Mesendoderm (in vitro differentiated cells): ENCODE data around the gene CTSA.

ENCODE experiments used
- DNase-seq: peaks from one replicate; pipeline ENCODE4 v3.0.0; 2013
- H2AK5ac ChIP-seq: 2 replicates; pipeline ENCODE4 v1.6.1; 2013; ENCODE audit warnings: low read length, inconsistent platforms
- H2BK120ac ChIP-seq: 2 replicates; pipeline ENCODE4 v1.6.1; 2013; ENCODE audit warnings: low read depth, mild to moderate bottlenecking, low read length, moderate library complexity, mixed read lengths
- H2BK15ac ChIP-seq: replicated peaks from 2 replicates; pipeline ENCODE4 v1.6.1; 2013; ENCODE audit warnings: low read depth, mild to moderate bottlenecking, moderate library complexity
- H2BK5ac ChIP-seq: 2 replicates; pipeline ENCODE4 v1.6.1; 2013; ENCODE audit warnings: low read length, inconsistent platforms
- H3K18ac ChIP-seq: 2 replicates; pipeline ENCODE4 v1.6.1; 2013; ENCODE audit warnings: mild to moderate bottlenecking, low read length, mixed read lengths
- H3K23ac ChIP-seq: one replicate; pipeline ENCODE4 v1.6.1; 2013; ENCODE audit warnings: low read length
- H3K27ac ChIP-seq: 2 replicates; pipeline ENCODE4 v1.5.1; 2013; ENCODE audit warnings: low read depth, mild to moderate bottlenecking, inconsistent platforms, low read length, moderate library complexity
- H3K27me3 ChIP-seq: 2 replicates; pipeline ENCODE4 v1.6.1; 2013; ENCODE audit warnings: low read length, control low read depth, mild to moderate bottlenecking, inconsistent platforms; ENCODE audit not compliant: insufficient read depth, poor library complexity
- H3K36me3 ChIP-seq: 2 replicates; pipeline ENCODE4 v1.6.1; 2013; ENCODE audit warnings: low read length, inconsistent platforms; ENCODE audit not compliant: control insufficient read depth, insufficient read depth
- H3K4ac ChIP-seq: one replicate; pipeline ENCODE4 v1.6.1; 2013; ENCODE audit warnings: low read depth, mild to moderate bottlenecking, low read length, moderate library complexity
- H3K4me1 ChIP-seq: 2 replicates; pipeline ENCODE4 v1.6.1; 2013; ENCODE audit warnings: low read depth, low read length, inconsistent platforms; ENCODE audit not compliant: control insufficient read depth
- H3K4me2 ChIP-seq: 2 replicates; pipeline ENCODE4 v1.6.1; 2013; ENCODE audit warnings: low read length
- H3K4me3 ChIP-seq: 2 replicates; pipeline ENCODE4 v1.5.1; 2013; ENCODE audit warnings: mild to moderate bottlenecking, low read length
- H3K56ac ChIP-seq: one replicate; pipeline ENCODE4 v1.6.1; 2013; ENCODE audit warnings: low read length
- H3K79me1 ChIP-seq: 2 replicates; pipeline ENCODE4 v1.6.1; 2013; ENCODE audit warnings: low read length, inconsistent platforms
- H3K79me2 ChIP-seq: 2 replicates; pipeline ENCODE4 v1.6.1; 2013; ENCODE audit warnings: mild to moderate bottlenecking, low read length; ENCODE audit not compliant: control insufficient read depth, insufficient read depth
- H3K9ac ChIP-seq: 2 replicates; pipeline ENCODE4 v1.6.1; 2013; ENCODE audit warnings: low read length, inconsistent platforms
- H4K5ac ChIP-seq: one replicate; pipeline ENCODE4 v1.6.1; 2013; ENCODE audit warnings: low read length
- H4K8ac ChIP-seq: one replicate; pipeline ENCODE4 v1.6.1; 2013; ENCODE audit warnings: low read depth, mild to moderate bottlenecking, control low read depth, low read length, moderate library complexity
- whole genome bisulfite sequencing: extraction: QIAGEN DNeasy Blood & Tissue Kit; methylation state at CpG from one replicate; pipeline ENCODE4 v1.1.7; 2013; ENCODE audit warnings: low lambda C conversion rate, missing lambda C conversion rate; ENCODE audit not compliant: insufficient coverage; ENCODE audit errors: extremely low coverage; 5-methylcytosine and 5-hydroxymethylcytosine counted together

The CTSA gene

GRCh38 chr20:45861221-45862075, 29.7 kb upstream of the CTSA start:
- no peak overlapping the region for H3K9ac ChIP-seq
- no peaks in the 10 kb centered on the region for H3K4me1 ChIP-seq
- no peak overlapping the region for H3K56ac ChIP-seq
- WGBS, result no CpG with 5 or more reads among the region's 7 CpGs
- H3K18ac ChIP-seq, result no peak overlapping the region
- no peak overlapping the region for H2BK120ac ChIP-seq
- no peak overlapping the region for H3K4me3 ChIP-seq
- H3K79me2 ChIP-seq, result peaks cover 2% of the 10 kb centered on the region
- no peak overlapping the region for H2BK15ac ChIP-seq
- H3K79me1 ChIP-seq, result peaks cover 3% of the 10 kb centered on the region
- H2BK5ac ChIP-seq, result no peak overlapping the region
- no peaks in the 10 kb centered on the region for H3K27me3 ChIP-seq
- no peak overlapping the region for H3K4me2 ChIP-seq
- DNase-seq, result no peak
- no peaks in the 10 kb centered on the region for H3K36me3 ChIP-seq
- H3K4ac ChIP-seq, result no peak overlapping the region
- H3K23ac ChIP-seq, result no peak overlapping the region
- no peak overlapping the region for H4K5ac ChIP-seq
- no peak overlapping the region for H2AK5ac ChIP-seq
- no peak overlapping the region for H3K27ac ChIP-seq
- no peak overlapping the region for H4K8ac ChIP-seq

- Histone ChIP-seq H2BK120ac (no peak overlapping the region), H3K4me2 (no peak overlapping the region), H3K4me1 (no peaks in the 10 kb centered on the region), H3K27me3 (no peaks in the 10 kb centered on the region), H3K36me3 (no peaks in the 10 kb centered on the region), H3K27ac (no peak overlapping the region), H3K79me1 (no peaks in the 10 kb centered on the region), H3K18ac (no peak overlapping the region), H4K5ac (no peak overlapping the region), H3K23ac (no peak overlapping the region), H2BK5ac (no peak overlapping the region), H2AK5ac (no peak overlapping the region), H3K56ac (no peak overlapping the region), H3K9ac (no peak overlapping the region), H3K4ac (no peak overlapping the region), H4K8ac (no peak overlapping the region), H2BK15ac (no peak overlapping the region), H3K4me3 (no peak overlapping the region), H3K79me2 (no peaks in the 10 kb centered on the region)
- WGBS, result no CpG with 5 or more reads among the region's 7 CpGs
- DNase-seq, result no peak
Observed at GRCh38 chr20:45863543-45864470, 27.3 kb upstream of the CTSA start.

DNA sequence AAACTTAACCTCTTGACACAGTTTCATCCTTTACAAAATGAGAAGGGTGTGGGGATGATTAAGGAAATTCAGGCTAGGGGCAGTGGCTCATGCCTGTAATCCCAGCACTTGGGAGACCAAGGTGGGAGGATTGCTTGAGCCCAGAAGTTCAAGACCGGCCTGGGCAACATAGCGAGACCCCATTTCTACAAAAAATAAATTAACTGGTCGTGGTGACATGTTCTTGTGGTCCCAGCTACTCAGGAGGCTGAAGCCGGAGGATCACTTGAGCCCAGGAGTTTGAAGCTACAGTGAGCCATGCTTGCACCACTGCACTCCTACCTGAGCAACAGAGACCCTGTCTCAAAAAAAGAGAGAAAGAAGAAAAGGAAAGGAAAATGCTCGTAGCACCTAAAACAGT, 24.7 kb upstream of the CTSA start:
- Histone ChIP-seq H3K27me3 (no peaks in the 10 kb centered on the region), H3K9ac (no peak overlapping the region), H3K18ac (no peak overlapping the region), H2BK15ac (no peak overlapping the region), H3K4me1 (no peaks in the 10 kb centered on the region), H3K4me2 (no peak overlapping the region), H3K27ac (no peak overlapping the region), H3K79me1 (no peaks in the 10 kb centered on the region), H4K5ac (no peak overlapping the region), H3K4ac (no peak overlapping the region), H4K8ac (no peak overlapping the region), H2AK5ac (no peak overlapping the region), H3K4me3 (no peak overlapping the region), H3K79me2 (no peaks in the 10 kb centered on the region), H3K56ac (no peak overlapping the region), H2BK120ac (no peak overlapping the region), H2BK5ac (no peak overlapping the region), H3K23ac (no peak overlapping the region), H3K36me3 (no peaks in the 10 kb centered on the region)
- no peak for DNase-seq
- WGBS, result no CpG with 5 or more reads among the region's 5 CpGs

DNA sequence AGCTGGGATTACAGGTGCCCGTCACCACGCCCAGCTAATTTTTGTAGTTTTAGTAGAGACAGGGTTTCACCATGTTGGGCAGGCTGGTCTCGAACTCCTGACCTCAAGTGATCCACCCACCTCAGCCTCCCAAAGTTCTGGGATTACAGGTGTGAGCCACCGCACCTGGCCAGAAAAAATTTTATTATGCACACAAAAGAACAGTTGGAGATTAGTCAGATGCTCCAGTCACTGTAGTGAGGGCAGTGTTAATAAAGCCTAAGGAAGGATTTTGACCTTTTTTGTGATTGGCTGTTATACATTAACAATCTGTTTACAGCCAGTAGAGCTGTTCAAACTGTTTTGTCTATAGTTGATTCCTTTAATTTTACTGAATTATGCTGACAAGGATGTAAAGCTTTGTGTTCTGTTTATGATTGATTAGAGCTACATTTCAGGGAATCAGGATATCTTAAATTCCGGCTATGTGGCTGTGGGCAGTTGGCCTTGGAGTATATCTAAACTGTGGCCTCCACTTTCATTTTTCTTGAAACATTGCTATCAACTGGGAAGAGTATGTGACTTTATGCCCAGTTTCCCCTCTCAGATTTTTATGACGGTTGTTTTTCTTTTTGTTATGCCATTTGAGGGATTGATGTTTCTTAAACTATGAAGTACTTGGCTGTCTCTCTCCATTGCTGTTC, 23.9 kb upstream of the CTSA start:
- WGBS, result no CpG with 5 or more reads among the region's 6 CpGs
- no peak overlapping the region for H3K27ac ChIP-seq

DNA sequence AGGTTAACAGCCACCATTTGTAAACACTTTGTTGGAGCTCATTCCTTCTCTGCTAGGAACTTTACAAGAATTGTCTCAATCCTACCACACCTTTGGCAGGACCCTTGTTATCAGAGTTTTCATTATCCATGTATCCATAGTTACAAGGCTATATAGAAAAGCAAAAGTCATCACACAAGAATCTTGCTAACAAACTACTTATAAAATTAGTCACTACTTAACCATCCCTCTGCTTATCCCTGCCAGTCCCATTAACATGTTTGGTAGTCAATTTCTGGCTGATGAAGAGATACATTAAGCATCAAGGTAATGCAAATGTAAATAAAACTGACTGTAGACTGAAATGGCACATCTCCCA, 23.3 kb upstream of the CTSA start:
- no peak overlapping the region for H3K9ac ChIP-seq
- no peak overlapping the region for H3K4me2 ChIP-seq
- no peak overlapping the region for H2BK15ac ChIP-seq
- no peak overlapping the region for H3K27ac ChIP-seq
- no peaks in the 10 kb centered on the region for H3K36me3 ChIP-seq
- H3K4ac ChIP-seq, result no peak overlapping the region
- no peak overlapping the region for H3K4me3 ChIP-seq
- no peak overlapping the region for H4K8ac ChIP-seq
- peak; percentile 32 for DNase-seq
- H3K79me2 ChIP-seq, result no peaks in the 10 kb centered on the region
- H3K79me1 ChIP-seq, result no peaks in the 10 kb centered on the region
- no peak overlapping the region for H2BK120ac ChIP-seq
- no peak overlapping the region for H2BK5ac ChIP-seq
- no peak overlapping the region for H3K23ac ChIP-seq
- H3K27me3 ChIP-seq, result no peaks in the 10 kb centered on the region
- no peak overlapping the region for H3K18ac ChIP-seq
- H2AK5ac ChIP-seq, result no peak overlapping the region
- H4K5ac ChIP-seq, result no peak overlapping the region
- no peak overlapping the region for H3K56ac ChIP-seq
- no peaks in the 10 kb centered on the region for H3K4me1 ChIP-seq

More for the DNA sequence above, 23.9 kb upstream of the CTSA start:
- no peaks in the 10 kb centered on the region for H3K79me1 ChIP-seq
- DNase-seq, result no peak
- no peaks in the 10 kb centered on the region for H3K27me3 ChIP-seq
- no peak overlapping the region for H4K5ac ChIP-seq
- H3K9ac ChIP-seq, result no peak overlapping the region
- no peak overlapping the region for H3K56ac ChIP-seq
- no peaks in the 10 kb centered on the region for H3K36me3 ChIP-seq
- no peak overlapping the region for H3K4me2 ChIP-seq
- no peak overlapping the region for H2BK5ac ChIP-seq
- no peak overlapping the region for H3K18ac ChIP-seq
- H3K4ac ChIP-seq, result no peak overlapping the region
- H3K4me1 ChIP-seq, result no peaks in the 10 kb centered on the region
- H2AK5ac ChIP-seq, result no peak overlapping the region
- no peak overlapping the region for H4K8ac ChIP-seq
- H2BK15ac ChIP-seq, result no peak overlapping the region
- H3K4me3 ChIP-seq, result no peak overlapping the region
- no peak overlapping the region for H3K23ac ChIP-seq
- no peak overlapping the region for H2BK120ac ChIP-seq
- H3K79me2 ChIP-seq, result no peaks in the 10 kb centered on the region
